GM18861 (cell line): ENCODE results near the gene IPO11.
"Not testable (repeated sequence)": the region's sequence is repeated elsewhere in the genome, so short reads cannot be mapped to it uniquely, and the experiment has no call there.

Source experiments
- ATAC-seq: cut with Tn5 transposase; IDR thresholded peaks from one replicate; pipeline ENCODE4 v1.9.1; 2021; ENCODE audit not compliant: unreplicated experiment

Gene IPO11

DNA sequence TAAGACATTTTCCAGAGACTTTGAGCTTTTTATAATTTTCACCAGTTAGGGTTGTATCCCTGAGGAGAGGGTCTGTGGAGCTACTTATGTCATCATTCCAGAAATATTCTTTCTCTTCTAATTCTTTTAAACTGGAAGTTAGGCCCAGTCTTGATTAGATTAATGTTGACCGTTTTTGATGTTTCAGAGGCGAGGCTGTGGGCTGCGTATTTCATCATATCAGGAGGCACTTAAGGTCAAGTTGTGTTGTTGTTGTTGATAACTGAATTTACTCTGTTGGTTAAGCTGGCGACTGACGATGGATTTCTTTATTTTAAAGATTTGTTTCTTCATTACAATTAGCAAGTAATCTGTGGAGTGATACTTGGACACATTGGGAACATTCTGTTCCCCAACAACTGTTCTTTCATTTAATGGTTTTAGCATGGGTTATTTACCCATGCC, 20.1 kb downstream of the IPO11 start:
- no peak for ATAC-seq

DNA sequence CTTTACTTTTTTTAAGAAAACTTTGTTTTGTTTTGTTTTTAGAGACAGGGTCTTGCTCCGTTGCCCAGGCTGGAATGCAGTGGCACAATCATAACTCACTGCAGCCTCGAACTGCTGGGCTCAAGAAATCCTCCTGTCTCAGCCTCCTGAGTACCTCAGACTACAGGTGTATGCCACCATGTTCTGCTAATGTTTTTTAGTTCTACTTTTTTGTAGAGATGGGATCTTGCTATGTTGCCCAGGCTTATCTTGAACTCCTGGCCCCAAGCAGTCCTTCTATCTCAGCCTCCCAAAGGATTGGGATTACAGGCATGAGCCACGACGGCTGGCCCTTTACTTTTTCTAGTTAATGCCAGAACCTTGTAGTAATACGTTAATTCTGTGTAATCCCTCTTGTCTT, 36.0 kb downstream of the IPO11 start:
- ATAC-seq, result no peak

DNA sequence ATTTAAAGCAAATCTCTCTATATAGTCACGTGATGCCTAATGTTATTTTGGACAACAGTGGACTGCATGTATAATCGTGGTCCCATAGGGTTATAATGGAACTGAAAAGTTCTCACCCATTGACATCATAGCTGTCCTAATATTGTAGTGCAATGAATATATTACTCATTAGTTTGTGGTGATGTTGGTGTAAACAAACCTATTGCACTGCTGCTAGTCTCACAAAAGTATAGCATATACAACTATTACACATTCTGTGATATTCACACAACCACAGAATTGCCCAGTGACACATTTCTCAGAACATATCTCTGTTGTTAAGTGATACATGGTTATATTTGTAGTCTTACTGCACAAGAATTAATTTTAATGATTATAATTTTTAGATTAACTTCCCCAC, 37.7 kb downstream of the IPO11 start:
- ATAC-seq, result no peak

DNA sequence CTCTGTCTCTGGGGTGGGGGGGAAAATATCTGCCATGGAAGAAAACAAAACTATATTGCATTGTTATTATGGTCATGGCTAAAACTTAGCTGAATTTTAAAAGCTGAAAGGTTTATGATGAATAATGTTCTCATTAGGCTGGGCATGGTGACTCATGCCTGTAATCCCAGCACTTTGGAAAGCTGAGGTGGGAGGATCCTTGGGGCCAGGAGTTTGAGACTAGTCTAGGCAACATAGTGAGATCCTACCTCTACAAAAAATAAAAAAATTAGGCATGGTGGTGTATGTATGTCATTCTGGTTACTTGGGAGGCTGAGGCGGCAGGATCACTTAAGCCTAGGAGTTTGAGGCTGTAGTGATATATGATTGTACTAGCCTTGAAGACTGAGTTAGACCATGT, 44.5 kb downstream of the IPO11 start:
- ATAC-seq, result no peak

DNA sequence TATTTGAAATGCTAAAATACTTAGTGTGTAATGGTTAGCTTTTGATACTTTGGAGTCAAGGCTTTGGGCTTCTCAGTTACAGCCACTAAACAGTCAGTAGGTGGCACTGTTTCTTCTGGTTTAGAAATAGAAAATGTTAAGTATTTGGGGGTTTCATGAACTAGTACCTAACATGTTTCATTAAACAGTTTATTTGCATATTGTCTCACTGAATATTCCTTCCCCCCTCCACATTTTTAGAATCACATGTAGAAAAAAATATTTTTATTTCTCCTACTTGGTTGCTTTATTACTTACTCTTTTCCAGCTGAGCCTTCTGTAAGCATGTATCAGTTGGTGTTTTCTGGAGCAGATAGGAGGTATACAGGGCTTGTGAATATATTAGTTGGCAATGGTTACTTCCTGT, 48.0 kb downstream of the IPO11 start:
- peak; percentile 90 for ATAC-seq

DNA sequence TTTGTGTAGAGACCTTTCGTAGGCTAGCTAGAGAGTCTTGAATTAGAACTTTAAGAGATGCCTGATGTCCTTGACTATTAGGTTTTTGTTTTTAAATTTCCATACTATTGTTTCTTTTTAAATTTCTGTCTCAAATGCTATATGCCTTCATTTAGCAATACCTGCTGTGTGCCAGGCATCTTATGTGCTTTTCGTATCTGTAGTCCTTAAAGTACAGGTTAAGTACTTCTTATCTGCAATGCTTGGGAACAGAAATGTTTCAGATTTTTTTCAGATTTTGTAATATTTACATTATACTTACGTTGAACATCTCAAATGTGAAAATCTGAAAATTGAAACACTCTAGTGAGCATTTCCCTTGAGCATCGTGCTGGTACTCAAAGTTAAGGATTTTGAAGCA, 49.0 kb downstream of the IPO11 start:
- no peak for ATAC-seq

DNA sequence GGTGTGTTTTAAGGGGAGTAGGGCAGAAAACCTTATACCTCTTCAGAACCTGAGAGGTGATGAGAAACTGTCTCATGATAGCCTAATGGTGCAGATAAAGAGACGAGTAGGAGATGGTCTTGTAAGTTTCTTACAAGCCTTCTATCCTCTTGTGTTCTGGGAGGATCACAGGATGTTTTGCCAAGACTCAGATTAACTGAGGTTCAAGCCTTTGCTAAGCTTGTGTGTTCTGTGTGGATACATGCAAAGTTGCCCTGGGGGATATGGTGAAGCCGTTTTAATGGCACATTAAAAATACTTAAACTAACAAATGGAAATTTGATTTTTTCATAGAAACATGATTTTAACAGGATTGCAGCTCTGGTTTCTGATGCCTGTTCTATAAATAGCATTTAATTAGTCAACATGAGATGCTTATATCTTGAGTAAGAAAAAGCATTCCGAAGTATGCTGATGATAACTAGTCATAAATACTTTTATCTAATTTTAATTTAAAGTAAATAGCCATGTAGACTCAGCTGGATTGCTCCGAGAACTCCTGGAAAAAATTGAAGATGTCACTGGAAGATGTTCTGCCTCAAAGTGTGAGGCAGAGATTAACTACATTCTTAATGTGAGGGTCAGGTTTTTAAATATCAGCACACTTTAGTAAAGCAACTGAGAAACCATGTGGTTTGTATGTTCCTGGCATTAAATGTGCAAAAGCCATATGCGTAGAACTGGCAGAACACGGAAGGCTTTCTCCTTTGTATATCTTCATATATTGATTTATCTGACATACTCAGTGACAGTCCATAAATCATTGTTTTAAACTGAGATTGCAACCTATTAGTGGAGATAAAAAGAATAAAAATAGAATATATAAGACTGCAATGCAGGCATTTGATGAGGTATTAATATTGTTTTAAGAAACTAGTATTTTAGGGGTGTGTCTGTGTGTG, 53.7 kb downstream of the IPO11 start:
- ATAC-seq, result no peak

DNA sequence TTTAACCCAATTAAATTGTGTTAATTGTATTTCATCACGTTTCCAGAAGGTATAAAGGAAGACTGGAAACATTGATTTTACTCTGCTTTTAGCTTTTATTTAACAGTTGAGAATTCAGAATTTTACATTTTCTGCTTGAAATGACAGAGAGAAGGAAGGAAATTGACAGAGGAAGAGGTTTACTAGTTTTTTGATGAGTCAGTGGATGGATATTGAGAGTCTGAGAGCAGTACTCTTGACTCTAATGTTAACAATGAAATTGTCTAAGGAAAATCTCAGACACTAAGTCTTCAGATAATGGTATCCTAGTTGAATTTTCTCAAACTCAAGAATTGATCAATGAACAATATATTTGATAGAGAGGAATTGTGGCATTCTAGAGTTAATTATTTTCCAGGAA, 60.6 kb downstream of the IPO11 start:
- no peak for ATAC-seq

DNA sequence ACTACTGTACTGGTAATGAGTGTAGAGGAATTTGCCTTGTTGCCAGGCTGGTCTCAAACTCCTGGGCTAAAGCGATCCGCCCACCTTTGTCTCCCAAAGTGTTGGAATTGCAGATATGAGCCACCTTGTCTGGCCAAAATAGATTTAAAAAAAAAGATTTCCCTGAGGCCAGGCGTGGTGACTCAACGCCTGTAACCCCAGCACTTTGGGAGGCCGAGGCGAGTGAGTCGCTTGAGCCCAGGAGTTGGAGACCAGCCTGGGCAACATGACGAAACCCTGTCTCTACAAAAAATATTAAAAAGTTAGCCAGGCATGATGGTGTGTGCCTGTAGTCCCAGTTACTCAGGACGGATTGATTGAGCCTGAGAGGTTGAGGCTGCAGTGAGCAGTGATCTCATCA, 62.5 kb downstream of the IPO11 start:
- ATAC-seq, result no peak

DNA sequence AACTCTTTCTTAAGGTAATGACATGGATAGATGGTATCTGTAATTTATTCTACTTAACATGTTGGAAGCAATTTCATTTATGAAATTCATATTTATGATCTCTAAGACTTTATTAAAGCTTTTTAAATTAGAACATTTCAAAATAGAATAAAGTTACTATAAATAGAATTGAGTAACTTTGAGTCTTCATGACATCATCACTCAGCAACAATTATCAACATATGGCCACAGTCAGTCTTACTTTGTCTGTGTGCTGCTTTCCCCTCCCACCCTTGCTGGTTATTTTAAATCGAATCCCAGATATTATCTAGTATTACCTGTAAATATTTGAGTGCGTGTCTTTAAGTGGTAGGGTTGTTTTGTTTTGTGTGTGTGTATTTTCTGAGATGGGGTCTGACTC, 65.2 kb downstream of the IPO11 start:
- no peak for ATAC-seq

DNA sequence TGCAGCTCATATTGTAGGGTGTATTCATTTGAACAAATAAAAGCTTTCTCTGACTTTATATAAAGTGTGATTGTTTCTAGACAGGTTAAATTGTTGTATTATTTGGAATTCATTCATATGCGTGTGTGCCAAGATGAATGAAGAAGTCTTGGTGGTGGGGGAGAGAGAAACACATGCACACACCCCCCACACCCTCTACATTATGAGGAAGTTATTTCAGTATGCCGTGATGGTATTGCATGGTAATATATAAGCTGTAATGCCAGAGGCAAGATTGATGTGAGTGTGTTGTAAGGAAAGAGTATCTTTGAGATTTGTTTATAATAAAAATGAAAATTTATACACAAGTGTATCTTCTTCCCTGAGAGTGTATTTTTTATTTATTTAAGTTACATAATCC, 71.0 kb downstream of the IPO11 start:
- no peak for ATAC-seq

DNA sequence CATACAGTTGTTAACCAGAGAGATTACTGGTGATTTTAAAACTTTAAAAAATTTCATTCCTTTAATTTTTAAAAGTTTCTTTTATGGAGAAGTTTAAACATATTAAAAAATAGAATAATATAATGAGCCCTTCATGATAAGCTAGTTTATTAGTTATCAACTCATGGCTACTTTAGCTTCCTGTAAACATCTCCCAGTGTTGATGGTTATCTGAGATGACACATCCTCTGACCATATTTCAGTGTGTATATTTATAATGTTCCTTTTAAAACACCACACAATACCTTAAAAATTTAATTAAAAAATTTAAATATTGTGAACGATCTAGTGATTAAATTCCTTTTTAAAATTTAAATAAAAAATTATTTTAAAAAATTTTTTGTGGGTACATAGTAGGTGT, 74.1 kb downstream of the IPO11 start:
- no peak for ATAC-seq

DNA sequence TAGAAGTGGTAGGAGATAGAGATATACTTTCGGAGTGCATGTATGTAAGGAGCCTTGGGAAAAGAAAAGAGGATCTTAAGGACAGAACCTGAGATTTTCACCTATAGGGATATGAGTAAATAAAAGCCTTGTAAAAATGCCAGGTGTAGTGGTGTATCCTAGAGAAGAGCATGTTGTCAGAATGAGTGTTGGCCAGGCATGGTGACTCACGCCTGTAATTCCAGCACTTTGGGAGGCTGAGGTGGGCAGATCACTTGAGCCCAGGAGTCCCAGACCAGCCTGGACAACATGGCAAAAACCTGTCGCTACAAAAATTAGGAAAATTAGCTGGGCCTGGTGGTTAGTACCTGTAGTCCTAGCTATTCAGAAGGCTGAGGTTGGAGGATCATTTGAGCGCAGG, 76.0 kb downstream of the IPO11 start:
- no peak for ATAC-seq

DNA sequence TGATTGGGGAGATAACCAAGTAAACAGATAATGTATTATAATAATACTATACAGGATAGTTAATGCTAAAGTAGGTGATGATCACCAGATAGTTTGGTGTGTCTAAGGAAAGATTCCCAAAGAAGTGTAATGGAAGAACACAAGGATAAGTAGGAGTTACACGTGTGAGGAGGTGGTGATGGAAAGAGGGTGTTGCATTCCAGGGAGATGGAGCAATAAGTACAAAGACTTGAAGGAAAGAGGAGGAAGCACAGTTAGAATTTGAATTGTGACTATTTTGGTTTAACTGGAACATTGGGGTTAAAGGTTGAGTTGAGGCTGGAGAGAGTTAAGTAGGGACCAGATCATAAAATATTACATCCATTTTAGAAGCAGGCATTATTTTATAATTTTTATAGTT, 76.9 kb downstream of the IPO11 start:
- no peak for ATAC-seq

DNA sequence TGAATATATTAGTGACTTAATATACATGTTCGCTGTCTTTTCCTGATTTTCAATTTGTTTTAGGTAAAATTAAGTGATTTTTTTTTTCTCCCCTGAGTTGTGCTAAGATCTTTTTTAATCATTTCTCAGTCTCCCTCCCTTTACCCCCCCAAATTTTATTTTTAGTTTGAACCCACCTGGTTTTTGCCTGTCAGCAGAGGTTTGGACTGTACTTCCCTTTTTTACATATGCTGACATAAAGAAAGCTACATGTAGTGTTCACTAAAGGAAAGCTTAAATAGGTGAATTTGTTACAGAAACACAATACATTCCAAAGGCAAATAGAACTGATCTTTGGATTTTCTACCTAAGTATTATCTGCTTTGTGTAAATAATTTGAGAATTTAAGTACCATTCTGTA, 82.2 kb downstream of the IPO11 start:
- no peak for ATAC-seq

DNA sequence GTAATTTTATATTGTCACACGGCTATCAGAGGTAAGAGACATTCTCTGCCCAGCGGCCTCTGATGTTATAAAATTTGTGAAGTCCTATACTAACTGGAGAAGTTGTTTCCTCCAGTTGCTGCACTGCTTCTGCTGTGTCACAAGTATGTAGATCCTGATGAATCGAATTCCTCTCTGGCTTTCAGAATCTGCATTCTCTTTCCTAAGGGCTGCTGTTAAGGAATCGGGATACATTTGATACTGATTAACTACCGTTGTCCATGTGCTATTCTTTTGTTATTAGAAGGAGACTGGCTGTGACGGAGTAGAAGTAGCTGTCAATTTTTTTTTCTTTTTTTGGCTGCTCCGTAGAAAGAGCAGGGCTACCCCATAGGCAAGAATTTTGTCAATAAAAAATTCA, 84.3 kb downstream of the IPO11 start:
- no peak for ATAC-seq

DNA sequence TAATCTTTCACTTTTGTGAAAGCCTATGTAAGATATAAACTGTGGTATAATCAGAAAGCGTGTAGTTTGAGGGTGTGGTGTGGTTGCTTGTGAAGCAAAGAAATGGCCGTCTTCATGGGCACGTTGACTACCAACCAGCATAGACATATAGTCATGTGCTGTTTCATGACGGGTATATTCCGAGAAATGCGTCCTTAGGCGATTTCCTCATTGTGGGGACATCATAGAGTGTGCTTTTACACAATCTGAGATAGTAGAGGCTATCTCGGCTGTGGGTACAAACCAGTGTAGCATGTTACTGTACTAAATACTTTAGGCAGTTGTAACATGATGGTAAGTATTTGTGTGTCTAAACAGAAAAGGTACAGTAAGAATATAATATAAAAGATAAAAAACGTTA, 86.4 kb downstream of the IPO11 start:
- no peak for ATAC-seq

DNA sequence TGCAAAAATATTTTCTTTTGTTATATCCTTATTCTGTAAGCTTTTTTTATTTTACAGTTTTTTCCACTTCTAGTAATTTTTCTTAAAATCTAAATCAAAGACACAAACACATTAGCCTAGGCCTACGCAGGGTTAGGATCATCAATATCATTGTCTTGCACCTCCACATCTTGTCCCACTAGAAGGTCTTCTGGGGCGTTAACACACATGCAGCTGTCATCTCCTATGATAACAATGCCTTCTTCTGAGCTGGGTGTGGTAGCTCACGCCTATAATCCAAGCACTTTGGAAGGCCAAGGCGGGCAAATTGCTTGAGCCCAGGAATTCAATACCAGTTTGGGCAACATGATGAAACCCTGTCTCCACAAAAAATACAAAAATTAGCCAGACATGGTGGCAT, 87.2 kb downstream of the IPO11 start:
- no peak for ATAC-seq

DNA sequence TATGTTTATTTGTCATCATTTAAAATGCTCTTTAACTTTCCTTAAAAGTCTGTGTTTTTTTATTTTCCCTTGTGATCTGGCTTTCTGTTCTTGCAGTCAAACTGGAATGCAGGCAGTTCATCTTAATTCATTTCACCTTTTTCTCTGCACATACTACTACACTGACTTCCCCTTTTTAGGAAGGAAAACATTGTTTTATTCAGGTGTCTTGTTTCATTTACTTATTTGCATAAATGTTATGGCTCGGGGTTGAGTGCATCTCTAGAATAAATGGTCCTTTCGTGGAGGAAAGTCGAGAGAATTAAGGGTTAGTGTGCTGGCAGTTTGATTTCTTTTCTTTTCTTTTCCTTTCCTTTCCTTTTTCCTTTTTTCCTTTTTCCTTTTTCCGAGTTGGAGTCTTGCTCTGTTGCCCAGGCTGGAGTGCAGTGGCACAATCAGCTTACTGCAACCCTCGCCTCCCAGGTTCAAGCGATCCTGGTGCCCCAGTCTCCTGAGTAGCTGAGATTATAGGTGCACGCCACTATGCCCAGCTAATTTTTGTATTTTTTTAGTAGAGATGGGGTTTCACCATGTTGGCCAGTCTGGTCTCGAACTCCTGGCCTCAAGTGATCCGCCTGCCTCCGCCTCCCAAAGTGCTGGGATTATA, 90.0 kb downstream of the IPO11 start:
- ATAC-seq, result no peak

DNA sequence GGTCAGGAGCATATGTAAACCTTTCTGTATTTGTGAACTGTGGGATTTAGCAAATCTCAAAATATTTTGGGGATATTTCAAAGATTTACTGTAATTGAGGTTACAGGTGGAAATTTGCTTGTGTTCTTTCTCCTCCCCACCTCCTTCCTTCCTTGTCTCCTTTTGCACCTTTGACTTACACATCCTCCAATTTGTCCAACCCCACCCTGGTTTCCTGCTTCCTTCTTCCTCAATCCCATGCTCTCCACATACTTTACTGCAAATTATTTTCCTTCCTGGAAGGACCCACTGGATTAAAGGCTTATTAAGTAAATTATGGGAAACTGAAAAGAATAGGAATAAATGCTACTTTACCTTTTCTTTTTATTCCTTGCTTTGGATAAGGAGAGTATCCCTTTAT, 91.6 kb downstream of the IPO11 start:
- ATAC-seq, result no peak

DNA sequence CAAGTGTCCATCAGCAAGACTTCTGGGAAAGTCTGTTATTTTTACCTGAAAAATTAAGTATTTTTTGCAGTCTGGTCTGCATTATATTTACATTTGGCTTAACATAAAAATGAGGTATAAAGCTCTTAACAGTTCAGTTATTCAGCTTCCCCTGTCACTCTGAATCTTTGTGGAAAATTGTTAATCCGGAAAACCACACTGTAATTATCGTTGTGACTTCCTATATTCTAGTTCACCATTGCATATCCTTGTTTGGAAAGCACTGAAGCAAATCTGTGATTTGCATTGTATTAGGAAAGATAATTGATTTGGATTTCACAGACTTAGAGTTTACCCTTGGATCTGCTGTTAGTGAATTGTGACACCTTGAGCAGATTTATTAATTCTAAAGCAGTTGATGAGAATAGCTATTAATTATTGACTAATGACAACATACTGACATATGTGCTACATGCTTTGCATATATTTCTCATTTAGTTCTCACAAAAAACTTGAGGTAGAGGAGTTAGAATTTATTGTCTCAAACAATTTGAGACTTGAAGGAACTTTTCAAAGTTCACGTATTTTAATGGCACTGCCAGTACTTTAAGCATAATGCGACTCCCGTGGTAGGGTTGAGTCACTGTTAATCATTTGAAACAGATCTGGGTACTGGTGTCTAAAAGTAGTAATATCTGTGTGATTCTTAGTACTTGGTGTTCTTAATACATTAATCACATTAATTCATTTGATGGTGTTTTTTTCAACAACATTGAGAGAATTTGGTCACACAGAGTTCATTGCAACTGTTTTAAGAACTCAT, 94.3 kb downstream of the IPO11 start:
- ATAC-seq, result no peak

DNA sequence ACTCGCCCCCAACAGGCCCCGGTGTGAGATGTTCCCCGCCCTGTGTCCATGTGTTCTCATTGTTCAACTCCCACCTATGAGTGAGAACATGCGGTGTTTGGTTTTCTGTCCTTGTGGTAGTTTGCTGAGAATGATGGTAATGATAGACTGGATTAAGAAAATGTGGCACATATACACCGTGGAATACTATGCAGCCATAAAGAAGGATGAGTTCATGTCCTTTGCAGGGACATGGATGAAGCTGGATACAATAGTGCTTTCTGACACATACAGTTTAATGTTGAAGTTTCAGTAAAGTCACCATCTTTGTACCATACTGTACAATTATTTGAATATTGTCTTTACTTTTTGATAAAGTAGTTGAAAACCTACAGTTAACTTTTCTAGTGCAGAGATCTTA, 96.2 kb downstream of the IPO11 start:
- not testable (repeated sequence) for ATAC-seq
